Right atrium auricular region (tissue), 2 donors: ENCODE measurements around the gene SPTLC2. TPM values are rescaled to one million over a fixed set of nuclear protein-coding genes. Genes with fewer than 3 reads are reported as not detected.

Experiments used
- DNase-seq: peaks from one replicate; pipeline ENCODE4 v3.0.0-alpha.2; 2019; ENCODE audit warnings: low spot score
- H3K27ac ChIP-seq, 2 donors: fragments of 200-600 bp; sonication (generic); 1 replicate in 1 of 2; 2 replicates in 1 of 2; pipeline ENCODE4 v1.5.1; 2016 to 2019
- H3K27me3 ChIP-seq, 2 donors: fragments of 200-600 bp; sonication (generic); one replicate each; pipeline versions ENCODE4 v1.5.1 to v1.6.0; 2017 to 2019
- H3K36me3 ChIP-seq: fragments of 200-600 bp; sonication (generic); one replicate; pipeline ENCODE4 v1.5.1; 2016
- H3K4me1 ChIP-seq, 2 donors: fragments of 200-600 bp; sonication (generic); one replicate each; pipeline versions ENCODE4 v1.5.1 to v1.6.0; 2017 to 2019
- H3K4me3 ChIP-seq, 2 donors: fragments of 200-600 bp; sonication (generic); 1 replicate in 1 of 2; 2 replicates in 1 of 2; pipeline ENCODE4 v1.5.1; 2017 to 2019; ENCODE audit warnings: mild to moderate bottlenecking in 1 of 2, moderate library complexity in 1 of 2
- H3K9me3 ChIP-seq, 2 donors: fragments of 200-600 bp; sonication (generic); one replicate each; pipeline ENCODE4 v1.5.1; 2019
- total RNA-seq, 2 donors: library from RNA; depleted of rRNA; stranded (reverse); fragments of >200 nt; gene quantifications; one replicate each; pipeline ENCODE4 v1.1.0, GENCODE V29; 2016
- TF ChIP-seq, protein P1 (sequence below), 2 donors: fragments of 200-600 bp; sonication (generic); IDR thresholded peaks; one replicate each; pipeline ENCODE4 v1.5.1; 2019; ENCODE audit warnings: antibody characterized with exemption in 2 of 2

SPTLC2 gene
- total RNA-seq, 2 donors from 2014 or later: 11.3 to 14.0 TPM

DNA sequence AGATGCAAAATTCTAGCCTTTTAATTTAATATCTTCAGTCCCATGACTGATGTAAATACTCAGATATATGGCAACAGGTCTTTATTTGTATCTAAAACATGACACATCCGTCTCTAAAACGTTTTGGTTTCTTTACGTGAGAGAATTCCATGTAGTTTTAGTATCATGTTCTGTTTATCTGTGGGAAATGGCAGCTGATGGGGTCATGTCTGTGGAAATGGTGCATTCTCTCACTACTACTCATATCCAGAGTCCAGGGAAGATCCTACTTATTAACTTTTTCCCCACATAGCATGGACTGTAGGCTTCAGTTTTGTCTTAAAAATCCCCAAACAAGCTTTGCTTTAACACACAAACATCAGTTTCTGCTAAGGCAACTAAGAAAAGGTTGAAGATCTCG is 53.8 kb downstream of the SPTLC2 start:
- no peaks in the 10 kb centered on the region for H3K4me1 ChIP-seq
- TF ChIP-seq, protein P1, sequence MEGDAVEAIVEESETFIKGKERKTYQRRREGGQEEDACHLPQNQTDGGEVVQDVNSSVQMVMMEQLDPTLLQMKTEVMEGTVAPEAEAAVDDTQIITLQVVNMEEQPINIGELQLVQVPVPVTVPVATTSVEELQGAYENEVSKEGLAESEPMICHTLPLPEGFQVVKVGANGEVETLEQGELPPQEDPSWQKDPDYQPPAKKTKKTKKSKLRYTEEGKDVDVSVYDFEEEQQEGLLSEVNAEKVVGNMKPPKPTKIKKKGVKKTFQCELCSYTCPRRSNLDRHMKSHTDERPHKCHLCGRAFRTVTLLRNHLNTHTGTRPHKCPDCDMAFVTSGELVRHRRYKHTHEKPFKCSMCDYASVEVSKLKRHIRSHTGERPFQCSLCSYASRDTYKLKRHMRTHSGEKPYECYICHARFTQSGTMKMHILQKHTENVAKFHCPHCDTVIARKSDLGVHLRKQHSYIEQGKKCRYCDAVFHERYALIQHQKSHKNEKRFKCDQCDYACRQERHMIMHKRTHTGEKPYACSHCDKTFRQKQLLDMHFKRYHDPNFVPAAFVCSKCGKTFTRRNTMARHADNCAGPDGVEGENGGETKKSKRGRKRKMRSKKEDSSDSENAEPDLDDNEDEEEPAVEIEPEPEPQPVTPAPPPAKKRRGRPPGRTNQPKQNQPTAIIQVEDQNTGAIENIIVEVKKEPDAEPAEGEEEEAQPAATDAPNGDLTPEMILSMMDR (IDR thresholded peaks at IDR 0.05): no peak
- H3K27ac ChIP-seq: no peak overlapping the region
- H3K36me3 ChIP-seq: peaks cover 7% of the 10 kb centered on the region
- H3K4me3 ChIP-seq: no peak overlapping the region
- no peaks in the 10 kb centered on the region for H3K27me3 ChIP-seq
- no peak for DNase-seq
- no peaks in the 10 kb centered on the region for H3K9me3 ChIP-seq

GRCh38 chr14:77561881-77562280 is 54.6 kb downstream of the SPTLC2 start:
- Histone ChIP-seq H3K27me3 (no peaks in the 10 kb centered on the region), H3K9me3 (no peaks in the 10 kb centered on the region), H3K36me3 (peaks cover 7% of the 10 kb centered on the region), H3K4me1 (no peaks in the 10 kb centered on the region), H3K27ac (no peak overlapping the region), H3K4me3 (no peak overlapping the region)
- TF ChIP-seq, protein P1 (IDR thresholded peaks at IDR 0.05): no peak
- DNase-seq: no peak

DNA sequence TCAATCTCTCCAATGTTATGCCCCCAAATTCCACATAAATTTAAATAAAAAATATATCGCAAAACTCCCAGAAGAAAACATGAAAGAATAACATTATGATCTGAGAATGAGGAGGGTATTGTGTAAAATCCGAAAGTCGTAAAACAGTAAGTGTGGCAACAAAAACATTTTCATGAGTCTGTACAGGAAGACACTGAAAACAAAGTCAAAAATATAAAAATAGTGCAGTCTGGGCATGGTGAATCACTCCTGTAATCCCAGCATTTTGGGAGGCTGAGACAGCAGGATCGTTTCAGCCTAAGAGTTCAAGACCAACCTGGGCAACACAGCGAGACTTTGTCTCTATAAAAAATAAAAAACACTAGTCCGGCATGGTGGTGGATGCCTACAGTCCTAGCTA is 57.1 kb downstream of the SPTLC2 start:
- H3K9me3 ChIP-seq: no peaks in the 10 kb centered on the region
- peaks cover 15% of the 10 kb centered on the region for H3K36me3 ChIP-seq
- DNase-seq: no peak
- peaks cover 0 to 4% of the 10 kb centered on the region in 2 donors for H3K4me1 ChIP-seq
- H3K27ac ChIP-seq: no peak overlapping the region
- H3K4me3 ChIP-seq: no peak overlapping the region
- H3K27me3 ChIP-seq: no peaks in the 10 kb centered on the region
- TF ChIP-seq, protein P1 (IDR thresholded peaks at IDR 0.05): no peak

GRCh38 chr14:77557391-77557790 is 59.0 kb downstream of the SPTLC2 start:
- Histone ChIP-seq H3K9me3 (no peaks in the 10 kb centered on the region), H3K4me3 (no peak overlapping the region), H3K27me3 (no peaks in the 10 kb centered on the region), H3K4me1 (peaks cover 0 to 4% of the 10 kb centered on the region in 2 donors), H3K36me3 (peaks cover 16% of the 10 kb centered on the region), H3K27ac (no peak overlapping the region)
- TF ChIP-seq, protein P1 (IDR thresholded peaks at IDR 0.05): no peak
- DNase-seq: no peak

- peaks cover 20% of the 10 kb centered on the region for H3K36me3 ChIP-seq
- H3K27ac ChIP-seq: no peak overlapping the region
- no peak for DNase-seq
These were observed 59.5 kb downstream of the SPTLC2 start for GRCh38 chr14:77556946-77557345.

More at GRCh38 chr14:77556946-77557345, 59.5 kb downstream of the SPTLC2 start:
- no peaks in the 10 kb centered on the region for H3K9me3 ChIP-seq
- peaks cover 0 to 4% of the 10 kb centered on the region in 2 donors for H3K4me1 ChIP-seq
- no peaks in the 10 kb centered on the region for H3K27me3 ChIP-seq
- TF ChIP-seq, protein P1 (IDR thresholded peaks at IDR 0.05): no peak
- no peak overlapping the region for H3K4me3 ChIP-seq
